Left hindlimb (tissue), 1 donor: ENCODE results near the gene MAN1A2.
"Not testable (repeated sequence)": the region's sequence is repeated elsewhere in the genome, so short reads cannot be mapped to it uniquely, and the experiment has no call there.

Experiments
- DNase-seq: peaks from one replicate; pipeline ENCODE4 v3.0.0-alpha.2; 2018

MAN1A2 gene

GRCh38 chr1:117403597-117403996 is 36.3 kb downstream of the MAN1A2 start:
- DNase-seq, result no peak

- DNase-seq, result no peak
Measured at GRCh38 chr1:117405042-117405441, 37.8 kb downstream of the MAN1A2 start.

GRCh38 chr1:117412472-117412871 is 45.2 kb downstream of the MAN1A2 start:
- DNase-seq, result no peak

DNA sequence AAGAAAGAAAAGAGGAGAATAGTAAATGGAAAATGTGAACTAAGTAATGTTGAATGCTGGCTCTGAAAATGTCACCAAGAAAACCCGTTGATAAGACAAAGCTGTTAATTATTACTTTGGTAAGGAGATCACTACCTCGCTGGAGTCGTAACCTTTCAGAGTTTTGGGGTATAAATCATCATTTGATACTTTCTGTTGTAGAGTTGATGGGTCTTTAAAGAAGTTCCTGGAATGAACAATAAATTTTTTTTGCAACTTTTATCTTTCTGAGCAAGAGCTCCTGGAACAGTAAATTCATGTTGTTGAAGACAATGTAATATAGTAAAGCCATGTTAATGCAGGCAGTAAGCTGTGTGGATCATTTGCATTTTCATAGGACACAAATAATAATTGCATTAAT is 46.2 kb downstream of the MAN1A2 start:
- no peak for DNase-seq

GRCh38 chr1:117414943-117415342 is 47.7 kb downstream of the MAN1A2 start:
- no peak for DNase-seq

DNA sequence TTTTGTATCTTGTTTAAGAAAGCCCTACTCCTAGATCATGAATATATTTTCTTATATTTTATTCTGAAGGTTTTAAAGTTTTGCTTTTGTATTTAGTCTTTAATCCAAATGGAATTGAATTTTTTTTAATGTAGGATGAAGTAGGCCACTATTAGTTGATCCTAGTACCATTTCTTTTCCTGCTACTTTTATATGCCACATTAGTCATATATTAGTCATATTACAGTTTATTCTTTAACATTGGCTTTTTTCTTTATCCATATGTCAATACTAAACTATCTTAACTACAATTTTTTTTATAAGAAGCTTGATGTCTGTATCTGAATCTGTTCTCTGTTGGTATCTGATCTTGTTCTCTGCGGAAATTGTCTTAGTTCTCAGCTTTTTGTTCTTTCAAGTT is 48.8 kb downstream of the MAN1A2 start:
- no peak for DNase-seq

DNA sequence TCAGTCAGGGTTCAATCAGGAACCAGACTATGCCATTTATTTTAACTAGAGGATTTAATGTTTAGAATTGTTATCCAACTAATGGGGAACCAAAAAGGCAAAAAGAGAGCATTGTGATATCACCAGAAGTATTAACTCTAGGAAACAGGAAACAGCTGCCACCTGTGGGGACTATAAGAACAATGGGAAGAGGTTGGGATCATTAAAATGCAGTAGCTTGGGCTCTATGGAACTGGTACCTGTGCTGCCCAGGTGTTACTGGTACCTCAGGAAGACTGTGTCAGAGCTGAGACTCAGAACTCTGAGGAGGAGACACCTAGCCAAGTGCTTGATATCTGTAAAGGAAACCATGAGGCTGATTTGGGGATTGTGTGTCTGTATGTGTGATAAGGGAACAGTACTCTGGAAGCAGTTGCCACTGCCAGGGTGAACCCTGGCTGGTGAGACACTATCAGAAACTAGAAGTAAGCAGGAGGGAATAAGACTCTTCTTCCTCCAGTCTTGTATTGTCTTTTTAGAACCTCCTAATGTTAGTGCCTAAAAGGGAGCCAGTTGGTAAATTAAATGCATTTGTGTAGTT is 49.4 kb downstream of the MAN1A2 start:
- DNase-seq, result no peak

DNA sequence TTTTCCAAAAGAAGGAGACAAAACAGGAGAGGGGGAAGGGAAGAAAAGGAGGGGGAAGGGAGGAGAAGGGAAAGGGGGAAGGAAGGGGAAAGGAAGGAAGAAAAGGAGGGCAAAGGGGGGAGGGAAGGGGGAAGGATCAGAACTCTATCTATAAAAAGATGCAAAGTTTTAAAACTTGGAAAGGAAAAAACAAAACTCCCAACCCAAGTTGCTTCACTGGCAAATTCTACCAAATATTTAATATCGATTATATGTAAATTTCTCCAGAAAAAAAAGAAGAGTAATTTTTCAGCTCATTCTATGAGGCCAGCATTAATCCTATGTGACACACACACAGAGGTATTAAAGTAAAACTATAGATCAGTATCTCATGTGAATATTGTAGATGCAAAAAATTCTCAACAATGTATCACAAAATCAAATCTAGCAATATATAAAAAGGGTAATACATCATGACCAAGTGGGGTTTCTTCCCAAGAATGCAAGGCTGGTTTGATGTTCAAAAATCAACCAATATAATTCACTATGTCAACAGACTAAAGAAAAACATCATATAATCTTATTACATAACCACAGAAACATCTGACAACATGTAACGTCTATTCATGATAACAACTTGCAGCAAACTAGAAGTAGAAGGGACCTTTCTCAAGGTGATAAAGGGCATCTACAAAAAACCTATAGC is 57.9 kb downstream of the MAN1A2 start:
- DNase-seq, result no peak

GRCh38 chr1:117427297-117427696 is 60.0 kb downstream of the MAN1A2 start:
- no peak for DNase-seq

DNA sequence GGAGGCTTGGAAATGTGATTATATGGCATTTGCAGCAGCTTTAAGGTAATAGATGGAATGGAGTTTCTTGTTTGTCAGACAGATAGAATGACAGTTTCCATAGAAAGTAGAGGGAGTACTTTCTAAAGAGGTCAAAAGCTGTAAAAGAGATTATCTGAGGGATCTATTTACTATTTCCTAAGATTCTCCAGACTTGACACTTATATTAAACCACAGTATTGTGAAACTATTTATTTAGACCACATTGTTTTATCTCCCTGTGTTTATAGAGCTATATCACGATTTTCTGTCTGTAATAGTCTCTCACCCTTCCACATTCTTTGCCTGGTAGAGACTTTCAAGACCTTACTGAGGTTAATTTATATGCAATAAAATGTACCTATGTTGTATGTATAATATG is 66.7 kb downstream of the MAN1A2 start:
- no peak for DNase-seq

GRCh38 chr1:117436513-117436912 is 69.3 kb downstream of the MAN1A2 start:
- no peak for DNase-seq

DNA sequence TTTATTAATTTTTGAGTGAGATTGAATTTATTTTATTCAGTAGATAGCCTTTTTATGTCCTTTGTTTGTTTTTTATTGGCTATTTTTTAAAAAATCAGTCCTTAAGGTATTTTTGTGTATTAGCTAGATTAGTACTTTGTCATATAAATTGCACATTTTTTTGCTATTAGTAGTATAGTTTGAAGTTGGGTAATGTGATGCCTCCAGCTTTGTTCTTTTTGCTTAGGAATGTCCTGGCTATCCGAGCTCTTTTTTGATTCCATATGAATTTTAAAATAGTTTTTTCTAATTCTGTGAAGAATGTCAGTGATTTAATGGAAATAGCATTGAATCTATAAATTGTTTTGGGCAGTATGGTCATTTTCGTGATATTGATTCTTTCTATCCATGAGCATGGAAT is 80.4 kb downstream of the MAN1A2 start:
- no peak for DNase-seq

- DNase-seq, result no peak
Measured at GRCh38 chr1:117452216-117452615, 85.0 kb downstream of the MAN1A2 start.

DNA sequence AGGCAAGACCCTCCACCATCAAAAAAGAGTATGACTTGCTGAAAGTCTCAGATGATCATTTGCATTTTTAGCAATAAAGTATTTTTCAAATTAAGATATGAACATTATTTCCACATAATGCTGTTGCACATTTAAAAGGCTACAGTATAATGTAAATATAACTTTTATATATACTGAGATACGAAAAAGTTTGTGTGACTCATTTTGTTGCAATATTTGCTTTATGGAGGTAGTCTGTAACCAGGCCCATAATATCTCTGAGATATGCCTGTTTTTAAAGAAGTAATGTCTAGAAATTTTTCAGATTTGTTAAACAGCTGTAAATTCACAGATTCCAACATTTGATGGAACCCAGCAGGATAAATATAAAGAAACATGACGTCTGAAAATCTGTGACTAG is 86.7 kb downstream of the MAN1A2 start:
- DNase-seq, result no peak

DNA sequence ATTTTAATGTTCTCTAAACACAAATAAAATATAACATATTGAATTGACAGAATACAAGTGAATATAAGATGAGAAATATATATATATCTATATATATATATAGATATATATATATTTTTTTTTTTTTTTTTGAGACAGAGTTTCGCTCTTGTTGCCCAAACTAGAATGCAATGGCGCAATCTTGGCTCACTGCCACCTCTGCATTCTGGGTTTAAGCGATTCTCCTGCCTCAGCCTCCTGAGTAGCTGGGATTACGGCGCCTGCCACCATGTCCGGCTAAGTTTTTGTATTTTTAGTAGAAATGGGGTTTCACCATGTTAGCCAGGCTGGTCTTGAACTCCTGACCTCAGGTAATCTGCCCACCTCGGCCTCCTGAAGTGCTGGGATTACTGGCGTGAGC is 91.2 kb downstream of the MAN1A2 start:
- DNase-seq, result not testable (repeated sequence)

DNA sequence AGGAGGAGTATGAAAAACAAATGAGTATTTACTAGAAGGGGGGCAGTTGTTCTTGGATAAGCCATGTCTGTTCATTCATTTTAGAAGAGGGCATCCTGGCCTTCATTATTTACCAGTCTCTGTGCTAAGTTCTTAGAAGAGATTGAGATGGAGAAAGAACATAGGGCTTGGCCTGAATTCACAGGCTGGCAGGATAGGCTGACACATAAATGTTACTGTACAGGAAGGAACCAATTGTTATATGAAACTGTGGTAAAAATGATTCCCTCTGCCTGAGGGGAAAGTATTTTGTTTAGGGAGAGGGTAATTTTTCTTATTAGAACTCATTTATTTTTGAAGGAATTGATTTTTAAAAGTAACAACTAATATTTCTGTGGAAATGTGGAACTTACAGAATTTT is 99.5 kb downstream of the MAN1A2 start:
- DNase-seq, result no peak

DNA sequence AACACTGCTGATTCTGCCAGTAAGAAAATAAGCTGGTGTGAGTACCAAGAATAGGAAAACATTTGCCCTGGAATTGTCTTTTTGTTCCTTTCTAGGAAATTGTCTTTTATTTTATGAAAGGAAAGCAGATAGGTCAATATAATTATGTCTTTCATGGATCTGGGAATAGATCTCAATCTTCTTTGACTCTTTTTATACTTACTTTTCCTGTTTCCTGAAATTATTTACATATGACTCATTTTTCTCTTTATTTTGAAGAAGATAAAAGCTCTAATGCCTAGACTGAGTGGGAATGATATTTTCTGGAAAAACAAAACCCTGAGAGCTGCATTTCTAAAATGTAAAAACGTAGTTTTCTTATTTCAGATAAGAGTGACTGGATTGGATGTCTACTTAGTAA is 100.1 kb downstream of the MAN1A2 start:
- DNase-seq, result no peak

DNA sequence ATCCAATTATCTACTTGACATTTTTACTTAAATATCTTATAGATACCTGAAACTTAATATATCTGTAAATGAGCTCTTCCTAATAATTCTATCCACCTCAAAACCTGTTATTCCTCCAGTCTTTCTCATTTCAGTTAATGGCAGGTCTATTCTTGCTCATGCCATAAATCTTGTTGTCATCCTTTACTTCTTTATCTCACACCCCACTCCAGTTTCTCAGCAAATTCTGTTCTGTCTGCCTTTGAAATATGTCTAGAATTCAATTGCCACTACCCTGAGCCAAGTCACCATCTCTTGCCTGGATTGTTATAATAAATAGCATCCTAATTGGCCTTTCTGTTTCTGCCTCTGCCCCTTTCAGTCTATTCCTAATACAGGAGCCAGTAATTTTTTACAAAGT is 105.8 kb downstream of the MAN1A2 start:
- no peak for DNase-seq

DNA sequence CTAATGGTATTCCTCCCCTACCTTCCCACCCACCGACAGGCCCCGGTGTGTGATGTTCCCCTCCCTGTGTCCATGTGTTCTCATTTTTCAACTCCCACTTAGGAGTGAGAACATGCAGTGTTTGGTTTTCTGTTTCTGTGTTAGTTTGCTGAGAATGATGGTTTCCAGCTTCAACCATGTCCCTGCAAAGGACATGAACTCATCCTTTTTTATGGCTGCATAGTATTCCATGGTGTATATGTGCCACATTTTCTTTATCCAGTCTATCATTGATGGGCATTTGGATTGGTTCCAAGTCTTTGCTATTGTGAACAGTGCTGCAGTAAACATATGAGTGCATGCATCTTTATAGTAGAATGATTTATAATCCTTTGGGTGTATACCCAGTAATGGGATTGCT is 108.2 kb downstream of the MAN1A2 start:
- DNase-seq, result not testable (repeated sequence)

DNA sequence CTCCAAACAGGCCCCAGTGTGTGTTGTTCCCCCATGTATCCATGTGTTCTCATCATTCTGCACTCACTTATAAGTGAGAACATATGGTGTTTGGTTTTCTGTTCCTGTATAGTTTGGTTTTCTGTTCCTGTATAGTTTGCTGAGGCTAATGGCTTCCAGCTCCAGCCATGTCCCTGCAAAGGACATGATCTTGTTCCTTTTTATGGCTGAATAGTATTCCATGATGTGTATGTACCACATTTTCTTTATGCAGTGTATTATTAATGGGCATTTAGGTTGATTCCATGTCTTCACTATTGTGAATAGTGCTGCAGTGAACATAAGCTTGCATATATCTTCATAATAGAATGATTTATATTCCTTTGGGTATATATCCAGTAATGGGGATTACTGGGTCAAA is 111.8 kb downstream of the MAN1A2 start:
- no peak for DNase-seq

- no peak for DNase-seq
Measured at GRCh38 chr1:117481410-117481809, 114.2 kb downstream of the MAN1A2 start.

DNA sequence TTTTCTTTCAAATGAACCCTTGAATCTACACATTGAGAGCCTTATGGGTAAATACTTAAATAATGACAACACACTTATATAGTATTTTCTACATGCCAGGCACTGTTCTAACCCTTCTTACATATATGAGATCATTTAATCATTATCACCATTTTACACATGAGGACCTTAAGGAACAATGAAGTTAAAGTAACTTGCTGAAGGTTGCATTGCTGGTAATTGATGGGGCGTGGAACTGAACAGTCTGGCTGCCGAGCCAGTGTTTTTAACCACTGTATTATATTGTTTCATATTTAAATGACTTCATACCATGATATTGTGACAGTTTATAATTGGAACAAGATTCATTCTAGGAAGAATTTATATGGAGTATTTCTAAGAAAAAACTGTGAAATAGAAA is 126.7 kb downstream of the MAN1A2 start:
- DNase-seq, result no peak

DNA sequence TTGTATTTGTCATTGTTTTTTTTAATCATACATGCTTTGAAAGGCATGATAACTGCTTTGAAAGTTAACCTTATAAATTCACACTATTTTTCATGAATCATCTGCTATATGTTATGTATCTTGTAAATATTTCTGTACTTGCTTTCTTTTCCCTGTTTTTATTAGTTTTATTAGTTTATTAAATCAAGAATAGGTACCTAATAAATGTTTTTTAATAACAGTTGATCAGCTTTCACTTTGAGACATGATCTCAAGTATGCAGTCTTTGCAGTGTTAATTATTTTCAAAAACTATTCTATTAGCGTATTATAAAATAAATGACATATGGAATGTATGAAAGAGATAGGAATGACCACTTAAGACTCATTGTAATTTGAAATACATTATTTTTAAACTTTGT is 127.8 kb downstream of the MAN1A2 start:
- DNase-seq, result no peak

DNA sequence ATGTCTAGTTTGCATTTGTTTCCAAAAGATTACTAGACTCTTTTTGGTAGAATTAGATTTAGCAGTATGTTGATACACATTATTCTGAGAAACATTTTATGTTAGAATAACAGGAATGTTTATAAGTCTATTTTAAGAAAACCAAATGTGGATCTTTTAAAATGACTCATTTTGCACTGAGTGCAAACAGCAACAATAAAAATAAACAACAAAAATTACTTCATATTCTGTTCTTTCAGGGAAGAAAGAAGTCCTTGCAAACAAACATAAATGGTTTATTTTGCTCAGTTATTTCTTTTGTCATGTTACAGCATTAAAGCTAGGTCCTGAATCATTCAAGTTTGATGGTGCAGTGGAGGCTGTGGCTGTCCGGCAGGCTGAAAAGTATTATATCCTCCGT is 131.8 kb downstream of the MAN1A2 start:
- DNase-seq, result no peak

DNA sequence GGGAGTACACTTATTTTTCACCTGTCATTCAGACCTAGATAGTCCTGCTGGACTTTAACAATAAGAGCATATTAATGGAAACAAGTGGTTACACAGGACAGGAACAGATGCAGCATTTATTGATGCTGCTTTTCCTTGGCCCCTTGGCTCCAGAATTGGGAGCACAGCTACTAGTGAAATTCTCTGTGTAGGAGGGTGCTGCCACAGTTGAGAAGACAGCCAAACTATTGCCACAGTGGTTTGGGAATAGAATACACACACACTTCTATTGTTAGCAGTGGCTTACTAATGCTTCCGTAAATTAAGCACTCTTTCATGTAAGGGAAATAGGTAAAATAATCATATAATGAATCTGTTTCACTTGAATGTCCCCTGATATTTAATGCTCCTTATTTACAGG is 133.3 kb downstream of the MAN1A2 start:
- DNase-seq, result no peak
